Loucy (cell line): ENCODE results near the gene STEAP4.

Experiments used
- H2AFZ ChIP-seq: fragments of 200-600 bp; sonication (generic); 2 replicates; pipeline ENCODE4 v1.6.0; 2016; ENCODE audit warnings: antibody characterized with exemption, mild to moderate bottlenecking, low read length, moderate library complexity
- H3F3A ChIP-seq: fragments of 200-600 bp; 2 replicates; pipeline ENCODE4 v1.6.0; 2016; ENCODE audit warnings: antibody characterized with exemption, low read depth, mild to moderate bottlenecking
- H3K27me3 ChIP-seq: fragments of 200-600 bp; sonication (generic); 2 replicates; pipeline ENCODE4 v1.6.1; 2014; ENCODE audit warnings: low read length, mild to moderate bottlenecking; ENCODE audit not compliant: insufficient read depth, poor library complexity, severe bottlenecking
- H3K36me3 ChIP-seq: fragments of 200-600 bp; sonication (generic); 2 replicates; pipeline ENCODE4 v1.6.1; 2016; ENCODE audit warnings: low read length; ENCODE audit not compliant: insufficient read depth
- H3K4me1 ChIP-seq: fragments of 200-600 bp; sonication (generic); 2 replicates; pipeline ENCODE4 v1.5.1; 2014; ENCODE audit warnings: low read length, mild to moderate bottlenecking; ENCODE audit not compliant: insufficient read depth, poor library complexity, severe bottlenecking
- H3K4me2 ChIP-seq: fragments of 200-600 bp; sonication (generic); 2 replicates; pipeline ENCODE4 v1.6.0; 2014; ENCODE audit warnings: antibody characterized with exemption, low read length, low read depth, mild to moderate bottlenecking; ENCODE audit not compliant: poor library complexity, severe bottlenecking
- H3K4me3 ChIP-seq: fragments of 200-600 bp; sonication (generic); 2 replicates; pipeline ENCODE4 v1.5.1; 2014; ENCODE audit warnings: low read length, mild to moderate bottlenecking, mixed read lengths; ENCODE audit not compliant: poor library complexity, severe bottlenecking
- H3K79me2 ChIP-seq: fragments of 200-600 bp; sonication (generic); 2 replicates; pipeline ENCODE4 v1.6.1; 2014; ENCODE audit warnings: low read length; ENCODE audit not compliant: insufficient read depth
- H3K9ac ChIP-seq: fragments of 200-600 bp; sonication (generic); 2 replicates; pipeline ENCODE4 v1.6.0; 2014; ENCODE audit warnings: mild to moderate bottlenecking, low read depth, low read length, moderate library complexity; ENCODE audit not compliant: poor library complexity, severe bottlenecking
- H3K9me2 ChIP-seq: fragments of 200-600 bp; sonication (generic); replicated peaks from 2 replicates; pipeline ENCODE4 v1.6.1; 2016; ENCODE audit warnings: low read depth, low read length, mixed read lengths
- H3K9me3 ChIP-seq: fragments of 200-600 bp; sonication (generic); 2 replicates; pipeline ENCODE4 v1.6.1; 2014; ENCODE audit warnings: mild to moderate bottlenecking, antibody characterized with exemption, low read length, low read depth; ENCODE audit not compliant: insufficient read depth
- H4K20me1 ChIP-seq: fragments of 200-600 bp; sonication (generic); 2 replicates; pipeline ENCODE4 v1.6.0; 2014; ENCODE audit warnings: antibody characterized with exemption, low read length, mild to moderate bottlenecking; ENCODE audit not compliant: insufficient read depth, poor library complexity, severe bottlenecking
- CTCF ChIP-seq: fragments of 200-600 bp; sonication (generic); conservative IDR thresholded peaks from 2 replicates; pipeline ENCODE4 v1.5.1; 2014; ENCODE audit warnings: mild to moderate bottlenecking, antibody characterized with exemption, low read length
- EZH2phosphoT487 ChIP-seq: fragments of 200-600 bp; IDR thresholded peaks from 2 replicates; pipeline ENCODE4 v1.6.1; 2018; ENCODE audit warnings: antibody characterized with exemption, mild to moderate bottlenecking, moderate library complexity, borderline replicate concordance

Gene STEAP4

GRCh38 chr7:88344956-88345832, 38.5 kb upstream of the STEAP4 start:
- Histone ChIP-seq H3K4me3 (no peak overlapping the region), H2AFZ (no peak overlapping the region), H3K79me2 (no peaks in the 10 kb centered on the region), H3K9me2 (no peaks in the 10 kb centered on the region), H4K20me1 (no peaks in the 10 kb centered on the region), H3K4me2 (no peak overlapping the region), H3K9me3 (no peaks in the 10 kb centered on the region), H3K36me3 (no peaks in the 10 kb centered on the region), H3K27me3 (no peaks in the 10 kb centered on the region), H3K9ac (no peak overlapping the region), H3K4me1 (no peaks in the 10 kb centered on the region), H3F3A (no peaks in the 10 kb centered on the region)
- TF ChIP-seq CTCF, result peak; percentile 42
- no peak for TF ChIP-seq EZH2phosphoT487

- Histone ChIP-seq H3K4me1 (no peaks in the 10 kb centered on the region), H3K9me2 (no peaks in the 10 kb centered on the region), H2AFZ (no peak overlapping the region), H3K4me3 (no peak overlapping the region), H3K27me3 (no peaks in the 10 kb centered on the region), H3K36me3 (no peaks in the 10 kb centered on the region), H3K4me2 (no peak overlapping the region), H4K20me1 (no peaks in the 10 kb centered on the region), H3K9ac (no peak overlapping the region), H3K79me2 (no peaks in the 10 kb centered on the region), H3K9me3 (no peaks in the 10 kb centered on the region), H3F3A (no peaks in the 10 kb centered on the region)
- TF ChIP-seq EZH2phosphoT487 (no peak), CTCF (no peak)
Measured at GRCh38 chr7:88344271-88344670, 37.6 kb upstream of the STEAP4 start.

GRCh38 chr7:88339195-88339922, 32.7 kb upstream of the STEAP4 start:
- Histone ChIP-seq H3K4me1 (no peaks in the 10 kb centered on the region), H3K9me2 (no peaks in the 10 kb centered on the region), H3K9ac (no peak overlapping the region), H3K79me2 (no peaks in the 10 kb centered on the region), H3K9me3 (no peaks in the 10 kb centered on the region), H3K36me3 (no peaks in the 10 kb centered on the region), H3K4me3 (no peak overlapping the region), H4K20me1 (no peaks in the 10 kb centered on the region), H3K27me3 (no peaks in the 10 kb centered on the region), H3K4me2 (no peak overlapping the region), H2AFZ (no peak overlapping the region), H3F3A (no peaks in the 10 kb centered on the region)
- TF ChIP-seq CTCF (no peak), EZH2phosphoT487 (no peak)
